GM12878 (cell line): ENCODE measurements around the gene SUOX. TPM values are rescaled to one million over a fixed set of nuclear protein-coding genes. Genes with fewer than 3 reads are reported as not detected.
A peak's percentile ranks its signal among the peaks of the same experiment; 100 is the strongest.

Source experiments
- ASH2L ChIP-seq: fragments of 300-600, 200-600 bp; sonication (generic); IDR thresholded peaks from 2 replicates; pipeline ENCODE4 v1.6.1; 2017; ENCODE audit warnings: low read depth, mild to moderate bottlenecking, borderline replicate concordance
- ATF2 ChIP-seq: IDR thresholded peaks from 2 replicates; pipeline ENCODE4 v1.6.1; 2012; ENCODE audit warnings: low read length, inconsistent platforms
- BHLHE40 ChIP-seq, 2 experiments: fragments of 450-650 bp in 1 of 2; IDR thresholded peaks; 2 replicates each; pipeline ENCODE4 v1.6.1; 2011 to 2017; ENCODE audit warnings: low read depth in 2 of 2, borderline replicate concordance in 1 of 2, improper control_type of control experiment in 1 of 2, low read length in 1 of 2, mild to moderate bottlenecking in 1 of 2
- BMI1 ChIP-seq: fragments of 450-650 bp; IDR thresholded peaks from 2 replicates; pipeline ENCODE4 v1.6.1; 2016; ENCODE audit warnings: mild to moderate bottlenecking, moderate library complexity, borderline replicate concordance
- E2F4 ChIP-seq: IDR thresholded peaks from 2 replicates; pipeline ENCODE4 v1.6.1; 2012; ENCODE audit warnings: low read depth, low read length, improper control_type of control experiment
- EGR1 ChIP-seq, 2 experiments: IDR thresholded peaks; 1 replicate in 1 of 2; 2 replicates in 1 of 2; pipeline ENCODE4 v1.6.1; 2011 to 2012; ENCODE audit warnings: low read depth in 2 of 2, low read length in 2 of 2, borderline replicate concordance in 1 of 2, mild to moderate bottlenecking in 1 of 2, moderate library complexity in 1 of 2
- FOXM1 ChIP-seq: IDR thresholded peaks from 2 replicates; pipeline ENCODE4 v1.6.1; 2012; ENCODE audit warnings: low read depth, mild to moderate bottlenecking, inconsistent platforms, low read length, moderate library complexity
- IKZF1 ChIP-seq: fragments of 450-650 bp; conservative IDR thresholded peaks from 2 replicates; pipeline ENCODE4 v1.6.1; 2017; ENCODE audit warnings: antibody characterized with exemption, mild to moderate bottlenecking
- KLF5 ChIP-seq: fragments of 450-650 bp; IDR thresholded peaks from 2 replicates; pipeline ENCODE4 v1.6.1; 2014; ENCODE audit warnings: mild to moderate bottlenecking; ENCODE audit not compliant: partially characterized antibody
- MLLT1 ChIP-seq: fragments of 450-650 bp; IDR thresholded peaks from 2 replicates; pipeline ENCODE4 v1.6.1; 2016; ENCODE audit warnings: mild to moderate bottlenecking
- MTA2 ChIP-seq: fragments of 450-650 bp; IDR thresholded peaks from 2 replicates; pipeline ENCODE4 v1.6.1; 2016; ENCODE audit warnings: low read depth, mild to moderate bottlenecking, moderate library complexity
- PML ChIP-seq: IDR thresholded peaks from 2 replicates; pipeline ENCODE4 v1.6.1; 2012; ENCODE audit warnings: low read length, inconsistent platforms
- POLR2AphosphoS5 ChIP-seq: IDR thresholded peaks from 2 replicates; pipeline ENCODE4 v1.6.1; 2011; ENCODE audit warnings: mild to moderate bottlenecking, low read length, inconsistent platforms
- RAD21 ChIP-seq: IDR thresholded peaks from 2 replicates; pipeline ENCODE4 v1.6.1; 2011; ENCODE audit warnings: mild to moderate bottlenecking, low read depth, low read length, moderate library complexity; ENCODE audit not compliant: insufficient read depth
- SMAD1 ChIP-seq: fragments of 450-650 bp; IDR thresholded peaks from 2 replicates; pipeline ENCODE4 v1.6.1; 2018; ENCODE audit warnings: mild to moderate bottlenecking, low read depth; ENCODE audit not compliant: partially characterized antibody
- SMARCA5 ChIP-seq: fragments of 450-650 bp; IDR thresholded peaks from 2 replicates; pipeline ENCODE4 v1.6.1; 2017; ENCODE audit warnings: mild to moderate bottlenecking
- SMC3 ChIP-seq: IDR thresholded peaks from 2 replicates; pipeline ENCODE4 v1.6.1; 2011; ENCODE audit warnings: low read length, improper control_type of control experiment, borderline replicate concordance
- STAT3 ChIP-seq: IDR thresholded peaks from 2 replicates; pipeline ENCODE4 v1.6.1; 2011; ENCODE audit warnings: low read depth, low read length, improper control_type of control experiment
- SUPT20H ChIP-seq: IDR thresholded peaks from 2 replicates; pipeline ENCODE4 v1.6.1; 2011; ENCODE audit warnings: low read depth, mild to moderate bottlenecking, low read length, moderate library complexity, borderline replicate concordance; ENCODE audit not compliant: control insufficient read depth
- TCF3 ChIP-seq: IDR thresholded peaks from 2 replicates; pipeline ENCODE4 v1.6.1; 2012; ENCODE audit warnings: low read depth, mild to moderate bottlenecking, low read length, borderline replicate concordance; ENCODE audit not compliant: insufficient read depth
- ZNF592 ChIP-seq: fragments of 450-650 bp; IDR thresholded peaks from 2 replicates; pipeline ENCODE4 v1.6.1; 2017; ENCODE audit warnings: mild to moderate bottlenecking, moderate library complexity
- polyA plus RNA-seq, 11 experiments: library from polyadenylated mRNA; depleted of rRNA in 4 of 11; unstranded in 6 of 11; stranded (reverse) in 5 of 11; fragments of >200 nt; fragmentation: Nextera tagmentation in 4 of 11; fragmentation: Illumina TruSeq in 1 of 11; extraction: Ambion mirVana in 4 of 11; extraction: Trizol in 1 of 11; gene quantifications; 1 replicate in 1 of 11; 2 replicates in 10 of 11; pipeline versions ENCODE4 v1.2.1 to v1.2.3, GENCODE V29; 2011 to 2016; ENCODE audit warnings: inconsistent platforms in 2 of 11, missing spikeins in 2 of 11, low read depth in 1 of 11
- total RNA-seq, 4 experiments: library from RNA; depleted of rRNA in 3 of 4; stranded (reverse); fragments of >200 nt in 3 of 4; fragmentation: Illumina TruSeq in 1 of 4; extraction: Trizol in 1 of 4; gene quantifications; 2 replicates each; pipeline versions ENCODE4 v1.2.1 to v1.2.3, GENCODE V29; 2013 to 2021

SUOX gene
- total and polyA plus RNA-seq, 10 of the 15 experiments (the other 5 are each of a cell fraction or from before 2014, with no cell fraction given) = 5.1 to 18.8 (median 13.4) TPM

GRCh38 chr12:56041552-56042429 lies 44.7 kb downstream of the SUOX start, which contains the start of gene RPS26 (continued):
- no peak for TF ChIP-seq SUPT20H
- peak; percentile 95 for TF ChIP-seq KLF5
- 0 out of 2 replicates have a peak, but pooled peaks have one; percentile 59 for TF ChIP-seq ASH2L
- TF ChIP-seq E2F4 = no peak
- peak; percentile 99 for TF ChIP-seq PML
- TF ChIP-seq MLLT1 = peak; percentile 99
- peak in 1 of 2 experiments; percentile 53; a peak in 3 of 4 replicates for TF ChIP-seq BHLHE40 (IDR thresholded peaks at IDR 0.05; ENCODE audit: borderline replicate concordance in 1 of 2, low read depth in 2 of 2, low read length in 1 of 2)
- TF ChIP-seq EGR1 (IDR thresholded peaks at IDR 0.05; ENCODE audit: borderline replicate concordance in 1 of 2, low read depth in 2 of 2, low read length in 2 of 2) = 0 out of 3 replicates have a peak, but pooled peaks of 1 of the 2 experiments have one; percentile 35
- TF ChIP-seq MTA2 = peak; percentile 96
- TF ChIP-seq SMARCA5 = peak; percentile 31; the same call in 1 of the 2 replicates
- TF ChIP-seq SMAD1 = peak; percentile 91
- peak; percentile 84; the same call in 1 of the 2 replicates for TF ChIP-seq TCF3
- peak; percentile 100 for TF ChIP-seq POLR2AphosphoS5
- TF ChIP-seq SMC3 = peak; percentile 63; the same call in 1 of the 2 replicates
- TF ChIP-seq IKZF1 = peak; percentile 98
- no peak; the same call in 1 of the 2 replicates for TF ChIP-seq ZNF592
- peak; percentile 89; the same call in 1 of the 2 replicates for TF ChIP-seq FOXM1
- TF ChIP-seq RAD21 = peak; percentile 85
- TF ChIP-seq ATF2 = peak; percentile 74; the same call in 1 of the 2 replicates
- TF ChIP-seq BMI1 = no peak
- no peak for TF ChIP-seq STAT3
